ENCODE data around the gene IRAK3.
A peak's percentile ranks its signal among the peaks of the same experiment; 100 is the strongest.
"Not testable (repeated sequence)": the region's sequence is repeated elsewhere in the genome, so short reads cannot be mapped to it uniquely, and the experiment has no call there.

The IRAK3 gene

DNA sequence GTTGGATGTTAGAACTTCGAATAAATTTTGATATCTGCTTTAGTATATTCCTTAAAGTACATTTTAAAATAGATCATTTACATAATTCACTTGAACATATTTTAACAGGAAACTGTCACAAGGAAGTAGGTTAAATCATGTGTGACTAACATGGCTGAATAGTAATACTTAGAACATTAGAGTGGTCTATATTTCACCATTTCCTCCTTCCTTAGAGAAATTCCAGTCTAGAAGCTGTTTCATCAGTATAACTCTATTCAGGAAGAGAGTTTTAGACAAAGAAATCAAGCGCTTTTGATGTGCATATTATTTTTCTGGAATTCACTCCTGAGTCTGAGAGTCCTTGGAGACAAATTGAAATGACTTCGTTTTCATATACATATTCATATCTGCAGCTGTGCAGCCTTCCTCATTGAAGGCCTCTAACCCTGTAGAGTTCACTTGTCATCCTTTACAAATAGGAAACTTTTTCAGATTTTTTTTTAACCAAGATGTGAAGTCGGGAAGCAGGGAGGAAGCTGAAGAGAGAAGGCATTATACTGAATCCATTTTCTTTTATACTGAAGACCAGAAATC lies 28.4 kb downstream of the IRAK3 start:
- DNase-seq = no peak

GRCh38 chr12:66228462-66228861 lies 39.4 kb downstream of the IRAK3 start:
- DNase-seq = no peak

DNA sequence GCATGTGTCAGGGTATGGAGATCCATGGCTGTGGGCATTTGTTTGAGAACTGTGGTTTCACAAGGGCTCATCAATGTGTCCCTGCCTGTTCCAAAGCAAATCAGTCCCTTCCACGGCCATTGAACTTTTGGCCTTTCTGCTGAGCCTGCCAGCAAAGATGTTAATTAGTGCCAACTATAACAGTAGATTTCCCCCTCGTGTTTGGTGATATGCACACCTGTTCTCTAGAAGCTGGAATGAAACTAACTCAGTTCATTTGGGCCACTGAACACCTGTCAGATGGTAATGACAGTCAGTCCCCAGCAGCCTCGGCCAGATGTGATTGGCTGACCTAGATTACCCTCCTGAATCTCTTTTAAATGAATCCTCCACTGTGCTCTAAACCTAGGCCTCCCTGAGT lies 43.2 kb downstream of the IRAK3 start:
- DNase-seq = peak; percentile 47

- peak; percentile 49 for DNase-seq
These were observed 45.2 kb downstream of the IRAK3 start for GRCh38 chr12:66234037-66234693.

DNA sequence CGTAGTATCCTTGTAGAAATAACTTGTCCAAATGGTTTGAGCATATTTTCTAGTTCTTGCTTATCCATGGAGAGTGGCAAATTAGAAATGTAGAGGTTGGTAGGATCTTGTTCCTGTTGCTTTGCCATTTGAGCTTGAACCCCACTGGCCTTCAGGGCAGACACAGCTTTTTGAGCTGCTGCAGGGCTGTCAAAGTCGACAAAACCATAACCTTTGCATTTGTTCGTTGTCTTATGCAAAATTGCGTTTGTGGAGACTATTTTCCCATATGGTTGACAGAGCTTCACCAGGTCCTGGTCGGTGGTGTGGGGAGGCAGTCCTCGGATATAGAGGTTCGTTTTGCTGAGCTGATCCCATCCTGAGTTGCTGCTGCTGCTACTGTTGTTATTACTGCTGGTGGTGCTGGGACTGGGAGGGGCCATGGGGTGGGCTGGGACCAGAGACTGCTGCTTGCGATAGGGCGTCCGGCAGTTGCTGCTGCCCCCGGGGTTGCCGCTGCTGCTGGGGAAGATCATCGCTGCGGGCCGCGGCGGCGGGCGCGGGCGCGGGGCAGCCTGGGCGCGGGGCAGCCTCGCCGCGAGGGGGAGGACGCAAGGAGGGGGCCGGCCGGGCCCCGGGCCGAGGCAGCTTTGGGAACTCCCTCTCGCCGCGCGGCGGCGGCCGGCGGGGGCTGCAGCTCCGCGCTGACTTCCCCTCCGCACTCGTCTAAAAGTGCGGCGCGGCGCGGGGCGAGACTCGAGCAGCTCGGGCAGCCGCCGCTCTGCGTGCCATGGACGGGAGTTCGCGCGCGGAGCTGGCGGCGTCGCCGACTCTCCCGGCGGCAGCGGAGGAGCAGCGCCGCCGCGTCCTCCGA lies 46.0 kb downstream of the IRAK3 start:
- peak; percentile 70 for DNase-seq

DNA sequence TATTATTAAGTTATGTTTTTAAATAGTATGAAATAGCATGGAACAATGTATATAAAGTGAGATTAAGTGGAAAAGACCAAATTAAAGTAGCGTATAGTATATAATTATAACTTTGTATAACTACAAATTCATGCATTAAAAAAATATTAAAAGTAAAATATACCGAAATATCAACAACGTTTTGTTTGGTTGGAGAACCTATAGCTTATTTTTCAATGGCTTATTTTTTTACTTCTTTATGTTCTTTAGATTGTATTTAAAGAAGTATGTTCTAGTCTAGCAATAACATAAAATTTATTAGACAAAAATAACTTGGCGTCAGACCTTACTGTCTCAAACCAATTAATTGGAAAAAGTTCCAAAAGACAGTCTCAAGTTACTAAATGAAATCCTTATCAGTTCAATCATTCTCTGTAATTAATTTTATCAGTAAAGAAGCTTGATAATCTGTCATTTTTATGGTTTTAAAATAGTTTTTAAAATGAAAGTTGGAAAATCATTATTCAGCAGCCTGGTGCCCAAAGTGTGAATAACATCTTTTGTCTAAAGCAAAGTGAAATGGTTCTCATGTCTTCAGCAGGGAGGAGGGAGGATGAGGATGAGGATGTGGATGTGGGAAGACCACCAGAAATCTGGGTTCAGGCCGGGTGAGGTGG lies 46.7 kb downstream of the IRAK3 start:
- DNase-seq = peak; percentile 14

DNA sequence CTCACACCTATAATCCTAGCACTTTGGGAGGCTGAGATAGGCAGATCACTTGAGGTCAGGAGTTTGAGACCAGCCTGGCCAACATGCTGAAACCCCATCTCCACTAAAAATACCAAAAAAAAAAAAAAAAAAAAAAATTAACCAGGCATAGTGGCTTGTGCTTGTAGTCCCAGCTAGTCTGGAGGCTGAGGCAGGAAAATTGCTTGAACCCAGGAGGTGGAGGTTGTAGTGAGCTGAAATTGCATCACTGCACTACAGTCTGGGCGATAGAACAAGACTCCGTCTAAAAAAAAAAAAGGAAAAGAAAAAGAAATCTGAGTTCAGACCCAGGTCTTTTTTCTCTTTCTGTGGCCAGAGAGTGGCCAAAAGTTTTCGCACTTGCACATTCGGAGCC lies 47.3 kb downstream of the IRAK3 start:
- DNase-seq = not testable (repeated sequence)

- DNase-seq = no peak
These were observed 48.0 kb downstream of the IRAK3 start for GRCh38 chr12:66236969-66237368.

DNA sequence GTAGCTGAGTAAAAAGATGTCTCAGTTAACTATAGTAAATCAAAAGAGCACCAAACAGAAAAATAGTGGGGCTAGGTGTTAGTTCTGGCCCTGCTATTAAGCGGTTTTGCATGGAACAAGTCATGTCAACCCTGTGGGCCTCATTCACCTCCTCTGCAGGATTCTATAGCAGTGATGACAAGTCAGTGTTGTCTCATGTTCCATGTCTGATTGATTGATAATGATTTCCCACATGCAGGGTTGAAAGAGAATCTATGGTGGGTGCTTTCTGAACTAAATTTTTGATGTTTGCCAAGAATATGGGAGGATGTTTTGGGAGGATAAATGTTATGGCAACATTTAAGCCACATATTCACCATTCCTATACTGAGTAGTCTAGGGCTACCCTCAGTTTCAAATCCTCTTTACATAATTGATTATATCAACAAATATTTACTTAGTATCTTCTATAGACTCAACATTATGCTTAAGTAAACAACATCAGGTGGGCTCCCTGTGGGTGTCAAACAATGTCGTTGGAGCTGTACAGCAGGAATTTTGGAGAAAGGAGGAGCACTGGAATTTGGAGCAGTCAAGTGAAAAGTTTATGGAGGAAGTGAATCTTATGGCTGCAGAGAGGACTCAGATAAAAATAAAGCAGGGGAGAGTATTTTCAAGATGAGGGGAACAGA lies 48.6 kb downstream of the IRAK3 start:
- no peak for DNase-seq

DNA sequence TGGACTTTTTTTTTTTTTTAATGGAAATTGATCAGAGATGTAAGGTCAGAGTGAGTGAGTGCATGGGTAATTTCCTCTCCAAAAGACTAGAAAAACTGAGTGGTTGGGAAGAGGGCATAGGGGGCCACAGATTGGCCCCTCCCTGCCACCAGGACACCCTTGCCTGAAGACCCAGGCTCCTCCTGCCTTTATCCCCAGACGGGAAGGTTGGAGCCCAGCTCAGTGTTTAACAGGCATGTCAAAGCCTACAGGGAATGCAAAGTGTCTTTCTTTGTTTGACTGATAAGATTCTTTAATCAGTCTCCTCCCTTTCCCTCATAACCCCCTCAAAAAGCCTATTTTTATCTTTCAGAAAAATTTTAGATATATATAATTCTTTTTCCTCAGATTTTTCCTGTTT lies 50.3 kb downstream of the IRAK3 start:
- no peak for DNase-seq

DNA sequence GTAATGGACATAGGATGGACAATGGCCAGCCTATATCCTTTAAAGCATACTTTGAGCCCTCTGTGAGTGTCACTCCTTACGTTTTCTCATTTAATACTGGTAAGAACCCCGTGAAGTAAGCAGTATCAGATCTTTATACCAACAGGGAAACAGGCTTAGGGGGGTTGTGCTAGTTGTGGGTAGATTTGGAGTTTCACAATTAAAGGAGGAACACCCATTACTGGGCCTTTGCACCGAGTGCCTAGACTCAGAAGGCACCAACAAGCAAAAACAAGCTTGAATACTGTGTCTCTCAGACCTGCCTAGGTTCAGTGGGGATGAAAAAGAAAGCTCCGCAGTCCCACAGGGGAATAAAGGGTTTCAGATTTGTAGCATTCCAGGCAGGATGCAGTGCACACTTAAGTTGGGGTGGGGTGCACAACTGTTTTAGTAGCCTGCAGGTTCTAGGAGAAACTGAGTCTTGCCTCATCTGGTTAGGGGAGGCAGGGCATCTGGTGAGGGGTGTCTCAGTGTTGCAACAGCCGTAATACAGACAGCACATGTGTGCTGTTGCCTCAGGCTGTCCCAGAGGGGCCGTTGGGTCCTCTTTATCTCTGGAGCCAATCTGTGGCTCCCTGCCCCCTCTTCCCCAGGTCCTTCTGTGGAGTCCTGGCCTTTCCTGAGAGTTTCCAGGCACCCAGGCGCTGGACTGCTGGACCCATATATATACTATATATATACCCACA lies 51.2 kb downstream of the IRAK3 start:
- no peak for DNase-seq

DNA sequence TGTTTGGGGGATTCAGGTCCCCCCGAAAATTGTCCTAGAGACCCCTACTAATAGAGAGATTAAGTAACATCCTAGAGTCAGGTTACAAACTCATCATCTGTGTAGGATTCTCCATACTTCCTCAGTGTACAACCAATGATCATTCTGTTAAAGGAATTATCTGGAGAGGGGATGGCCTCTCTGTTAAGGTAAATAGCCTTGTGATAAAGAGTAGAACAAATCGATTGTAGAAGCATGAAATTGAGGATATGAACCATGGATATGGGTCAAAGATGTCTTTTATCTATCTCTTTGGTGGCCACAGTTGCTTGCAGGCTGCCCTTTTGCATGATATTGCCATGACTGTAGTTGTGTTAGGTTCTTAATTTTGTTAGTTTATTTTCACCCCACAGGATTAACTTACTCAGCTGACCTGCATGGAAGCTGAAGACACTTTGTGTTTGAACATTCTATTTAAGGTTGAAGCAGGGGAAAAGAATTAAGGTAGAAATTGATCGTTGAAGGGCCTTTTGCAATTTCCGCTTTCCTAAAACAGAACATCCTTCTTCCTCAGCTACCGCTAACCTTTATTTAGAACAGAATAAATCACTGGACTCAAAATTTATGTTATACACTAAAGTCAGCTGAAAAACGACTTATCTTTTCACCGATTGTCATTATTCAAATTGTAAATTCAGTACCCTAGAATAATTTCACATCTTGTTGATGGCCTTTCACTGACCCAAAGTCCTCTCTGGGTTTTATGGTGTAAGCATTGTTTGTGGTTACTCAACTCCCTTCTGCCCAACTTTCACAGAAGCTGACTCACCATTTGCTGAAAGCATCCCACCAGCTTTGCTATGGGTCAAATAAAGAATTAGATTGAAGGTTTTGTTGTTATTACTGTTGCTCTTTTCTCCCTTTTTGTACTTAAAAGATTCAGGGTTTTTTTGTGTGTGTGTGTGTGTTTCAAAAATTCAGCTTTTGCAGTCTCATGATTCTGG lies 52.3 kb downstream of the IRAK3 start:
- DNase-seq = no peak

DNA sequence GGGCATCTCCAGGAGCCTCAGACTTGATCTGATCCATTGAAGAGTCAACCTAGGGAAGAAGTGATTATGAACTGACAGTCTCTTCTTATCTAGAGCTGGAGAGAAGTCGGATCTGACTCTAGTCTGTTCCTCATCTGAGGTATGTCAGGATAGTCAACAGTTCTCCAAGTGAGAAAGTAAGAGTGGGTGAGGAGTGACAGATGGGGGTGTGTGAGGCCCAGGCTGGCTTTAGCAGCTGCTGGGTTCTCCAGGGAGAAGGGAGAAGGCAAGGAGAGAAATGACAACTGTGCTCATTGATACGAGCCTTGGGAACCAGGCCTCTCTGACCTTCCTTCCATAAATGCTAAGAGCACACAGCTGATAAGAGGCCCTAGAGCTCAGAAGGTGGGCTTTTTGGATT lies 53.3 kb downstream of the IRAK3 start:
- no peak for DNase-seq

DNA sequence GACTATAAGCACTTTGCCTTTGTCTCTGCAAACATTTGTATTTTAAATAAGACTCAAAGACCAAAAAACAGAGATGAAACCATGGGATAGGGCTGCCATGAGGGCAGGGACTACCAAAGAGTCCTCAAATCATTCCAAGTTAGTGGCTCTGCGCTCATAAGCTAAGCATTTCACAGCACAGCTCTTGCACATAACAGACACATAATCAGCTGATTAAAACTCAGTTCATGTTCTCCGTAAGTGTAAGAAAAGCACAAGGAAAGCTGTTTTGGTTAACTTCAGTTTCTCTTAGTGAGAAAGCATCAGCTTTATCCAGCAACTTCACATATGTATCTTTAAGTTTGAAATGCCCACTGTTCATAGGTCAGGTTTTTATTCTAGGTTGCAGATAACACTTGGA lies 54.9 kb downstream of the IRAK3 start:
- no peak for DNase-seq

DNA sequence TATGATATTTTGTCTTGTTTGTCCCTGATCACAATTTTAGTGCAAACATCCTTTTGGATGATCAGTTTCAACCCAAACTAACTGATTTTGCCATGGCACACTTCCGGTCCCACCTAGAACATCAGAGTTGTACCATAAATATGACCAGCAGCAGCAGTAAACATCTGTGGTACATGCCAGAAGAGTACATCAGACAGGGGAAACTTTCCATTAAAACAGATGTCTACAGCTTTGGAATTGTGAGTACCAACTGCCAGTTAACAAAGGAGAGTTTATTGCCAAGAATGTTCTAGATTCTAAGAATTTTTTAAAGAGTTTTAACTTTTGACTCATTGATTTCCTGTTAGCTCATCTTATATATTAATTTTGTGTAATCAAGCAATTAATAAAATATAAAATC lies 55.4 kb downstream of the IRAK3 start:
- DNase-seq = no peak

GRCh38 chr12:66247741-66248140 lies 58.7 kb downstream of the IRAK3 start:
- no peak for DNase-seq

DNA sequence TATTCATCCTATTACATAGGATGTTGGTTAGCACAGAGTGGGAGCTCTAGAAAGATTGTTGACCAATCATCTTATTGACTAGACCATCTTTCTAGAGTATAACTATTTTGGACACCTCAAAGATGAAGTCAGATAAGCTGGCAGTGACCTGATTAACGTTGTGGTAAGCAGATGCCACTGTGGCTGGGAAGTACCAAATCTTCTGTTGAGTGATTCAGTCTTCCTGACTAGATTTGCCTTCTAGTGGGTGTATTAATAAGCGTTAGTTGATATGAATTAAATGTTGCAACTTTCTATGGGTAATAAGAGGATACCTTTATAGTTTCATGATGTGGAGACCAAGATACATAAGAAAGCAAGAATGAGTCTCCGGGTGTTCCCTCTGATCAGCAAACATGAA lies 62.0 kb downstream of the IRAK3 start:
- DNase-seq = no peak

- DNase-seq = no peak
These were observed 63.8 kb downstream of the IRAK3 start for GRCh38 chr12:66252771-66253170.

- DNase-seq = no peak
These were observed 66.7 kb downstream of the IRAK3 start for GRCh38 chr12:66255737-66256136.

DNA sequence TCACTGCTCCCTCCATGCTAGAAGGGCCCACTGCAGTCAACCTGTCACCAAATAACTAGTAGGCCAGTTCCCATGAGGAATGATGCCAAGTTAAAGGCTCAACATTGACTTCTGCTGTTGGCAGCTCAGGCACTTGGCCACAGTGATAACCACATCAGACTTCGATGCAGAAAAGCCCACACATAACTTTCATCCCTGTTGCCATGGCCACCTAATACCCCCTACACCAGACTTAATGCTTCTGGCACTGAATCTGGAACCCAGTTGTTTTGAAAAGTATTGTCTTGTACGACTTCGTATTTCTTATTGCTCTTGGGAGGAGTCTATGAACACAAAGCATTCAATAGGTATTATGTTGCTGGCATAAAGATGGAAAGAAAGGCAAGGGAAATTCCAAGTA lies 69.0 kb downstream of the IRAK3 start:
- no peak for DNase-seq

GRCh38 chr12:66262737-66263136 lies 73.7 kb downstream of the IRAK3 start:
- DNase-seq = no peak

All from retina (tissue), 1 donor.